GM18498 (cell line): ENCODE results near the gene FNBP1L.

ENCODE experiments used
- ATAC-seq: cut with Tn5 transposase; IDR thresholded peaks from one replicate; pipeline ENCODE4 v1.9.1; 2021; ENCODE audit warnings: mild to moderate bottlenecking, moderate library complexity; ENCODE audit not compliant: unreplicated experiment

Gene FNBP1L

DNA sequence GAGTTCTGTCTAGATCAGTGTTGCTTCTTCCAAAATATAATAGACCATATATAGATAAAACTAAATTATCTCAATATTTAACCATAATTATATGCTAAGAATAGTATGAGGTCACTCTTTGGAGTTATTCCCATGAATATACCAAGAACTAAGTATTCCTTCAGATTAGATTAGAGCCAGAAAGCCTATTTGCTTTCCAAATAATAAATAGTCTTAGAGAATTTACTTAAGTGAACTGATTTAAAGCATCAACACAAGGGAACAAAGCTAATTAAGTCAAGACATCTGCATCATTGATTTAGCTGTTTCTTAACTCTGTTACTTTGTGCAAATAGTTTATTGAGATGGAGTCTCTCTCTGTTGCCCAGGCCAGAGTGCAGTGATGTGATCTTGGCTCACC is 35.7 kb downstream of the FNBP1L start:
- no peak for ATAC-seq

GRCh38 chr1:93488207-93488606 is 40.3 kb downstream of the FNBP1L start:
- ATAC-seq = no peak

- no peak for ATAC-seq
Observed at GRCh38 chr1:93489756-93490155, 41.8 kb downstream of the FNBP1L start.

- ATAC-seq = no peak
Observed at GRCh38 chr1:93490357-93490756, 42.4 kb downstream of the FNBP1L start.

DNA sequence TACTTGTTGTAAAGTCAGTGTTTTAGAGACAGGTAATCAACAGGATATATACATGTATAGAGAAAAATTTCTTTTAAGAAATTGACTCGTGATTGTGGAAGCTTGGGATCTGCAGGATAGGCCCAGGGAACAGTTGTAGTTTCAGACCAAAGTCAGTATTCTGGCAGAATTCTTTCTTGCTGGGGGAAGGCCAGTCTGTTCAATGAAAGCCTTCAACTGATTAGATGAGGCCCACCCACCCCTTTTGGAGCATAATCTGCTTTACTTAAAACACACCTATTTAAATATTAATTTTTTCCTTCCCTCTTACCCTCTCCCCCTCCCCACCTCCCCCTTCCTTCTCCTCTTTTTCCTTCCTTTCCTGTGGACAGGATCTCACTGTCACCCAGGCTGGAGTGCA is 48.0 kb downstream of the FNBP1L start:
- no peak for ATAC-seq

GRCh38 chr1:93496520-93496919 is 48.6 kb downstream of the FNBP1L start:
- no peak for ATAC-seq

- ATAC-seq = no peak
Observed at GRCh38 chr1:93499075-93499474, 51.2 kb downstream of the FNBP1L start.

- no peak for ATAC-seq
Observed at GRCh38 chr1:93499533-93499932, 51.6 kb downstream of the FNBP1L start.

DNA sequence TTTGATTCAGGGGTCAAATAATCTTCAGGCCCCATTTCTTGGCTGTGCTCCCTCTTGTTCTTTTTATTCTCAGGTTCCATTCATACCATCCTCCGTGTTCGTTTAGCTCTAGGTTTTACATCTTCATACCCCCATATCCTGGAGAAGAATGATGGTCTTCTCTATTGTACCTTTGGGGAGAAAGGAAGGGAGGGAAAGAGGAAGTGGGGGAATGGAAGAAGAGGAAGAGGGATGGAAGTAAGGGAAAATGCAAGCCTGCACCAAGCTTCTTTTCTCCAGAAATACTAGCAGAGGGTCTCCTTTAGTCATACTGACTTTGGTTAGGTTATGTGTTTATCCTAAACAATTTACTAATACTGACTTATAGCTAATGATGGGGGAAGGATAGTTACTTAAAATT is 52.4 kb downstream of the FNBP1L start:
- no peak for ATAC-seq

- no peak for ATAC-seq
Observed at GRCh38 chr1:93501399-93501798, 53.5 kb downstream of the FNBP1L start.

GRCh38 chr1:93501829-93502369 is 54.0 kb downstream of the FNBP1L start:
- no peak for ATAC-seq

- ATAC-seq = no peak
Observed at GRCh38 chr1:93502571-93502970, 54.7 kb downstream of the FNBP1L start.

DNA sequence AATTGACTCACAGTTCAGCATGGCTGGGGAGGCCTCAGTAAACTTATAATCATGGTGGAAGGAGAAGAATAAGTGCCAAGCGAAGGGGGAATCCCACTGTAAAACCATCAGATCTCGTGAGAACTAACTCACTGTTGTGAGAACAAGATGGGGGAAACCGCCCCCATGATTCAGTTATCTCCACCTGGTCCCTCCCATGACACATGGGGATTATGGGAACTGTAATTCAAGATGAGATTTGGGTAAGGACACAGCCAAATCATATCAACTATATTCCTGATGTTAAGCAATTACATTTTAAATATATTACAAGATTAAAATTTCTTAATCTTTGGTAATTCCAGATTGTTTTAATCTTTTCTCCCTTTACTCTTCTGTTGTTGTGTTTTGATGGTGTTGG is 55.2 kb downstream of the FNBP1L start:
- no peak for ATAC-seq

- no peak for ATAC-seq
Observed at GRCh38 chr1:93503816-93504215, 55.9 kb downstream of the FNBP1L start.

DNA sequence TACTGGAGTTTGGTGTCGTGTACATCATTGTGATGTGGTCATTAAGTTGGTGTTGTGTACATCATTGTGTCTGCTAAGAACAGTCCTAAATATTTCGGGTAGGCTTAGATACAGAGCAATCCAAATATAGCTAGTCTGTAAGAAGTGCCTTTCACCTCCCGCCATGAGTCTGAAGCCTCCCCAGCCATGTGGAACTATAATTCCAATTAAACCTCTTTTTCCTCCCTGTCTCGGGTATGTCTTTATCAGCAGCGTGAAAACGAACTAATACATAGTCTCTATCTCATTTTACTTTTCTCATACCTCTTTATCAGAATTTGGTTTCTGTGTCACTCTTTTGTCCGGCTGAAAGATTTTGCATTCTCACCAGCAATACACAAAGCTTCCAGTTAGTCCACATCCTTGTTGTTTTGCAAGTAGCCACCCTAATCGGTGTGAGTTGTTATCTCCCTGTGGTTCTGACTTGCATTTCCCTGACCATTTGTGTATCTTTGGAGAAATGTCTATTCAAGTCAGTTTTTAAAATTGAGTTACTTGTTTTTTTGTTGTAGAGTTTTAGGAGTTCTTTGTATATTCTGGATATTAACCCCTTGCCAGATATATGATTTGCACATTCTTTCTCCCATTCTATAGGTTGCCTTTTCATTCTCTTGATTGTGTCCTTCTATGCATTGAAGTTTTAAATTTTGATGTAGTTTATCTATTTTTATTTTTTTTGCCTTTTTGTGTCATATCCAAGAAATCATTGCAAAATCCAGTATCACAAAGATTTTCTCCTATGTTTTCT is 56.5 kb downstream of the FNBP1L start:
- ATAC-seq = no peak

- ATAC-seq = no peak
Observed at GRCh38 chr1:93506126-93506525, 58.2 kb downstream of the FNBP1L start.

GRCh38 chr1:93516164-93516563 is 68.2 kb downstream of the FNBP1L start:
- ATAC-seq = no peak

GRCh38 chr1:93518516-93518915 is 70.6 kb downstream of the FNBP1L start:
- ATAC-seq = no peak

GRCh38 chr1:93519199-93519829 is 71.4 kb downstream of the FNBP1L start:
- ATAC-seq = no peak

- no peak for ATAC-seq
Observed at GRCh38 chr1:93521618-93522017, 73.7 kb downstream of the FNBP1L start.

GRCh38 chr1:93522721-93523120 is 74.8 kb downstream of the FNBP1L start:
- no peak for ATAC-seq

GRCh38 chr1:93525431-93525830 is 77.5 kb downstream of the FNBP1L start:
- ATAC-seq = no peak
